Suppressor macrophage treated with lipopolysaccharide for 1 hour (primary cell): Measurements from ENCODE around the gene NUMA1.

Source experiments
- DNase-seq, 3 donors: peaks; one replicate each; pipeline ENCODE4 v3.0.0-alpha.2; 2020 to 2022

Gene NUMA1

GRCh38 chr11:72014761-72015320, 65.5 kb downstream of the NUMA1 start:
- DNase-seq: no peak

- no peak for DNase-seq
These were observed 66.3 kb downstream of the NUMA1 start for GRCh38 chr11:72013765-72014711.

GRCh38 chr11:72012897-72013721, 67.2 kb downstream of the NUMA1 start:
- no peak for DNase-seq

GRCh38 chr11:72012091-72012630, 68.2 kb downstream of the NUMA1 start:
- DNase-seq: no peak

GRCh38 chr11:72010529-72011233, 69.7 kb downstream of the NUMA1 start:
- DNase-seq: no peak

- DNase-seq: no peak
These were observed 71.2 kb downstream of the NUMA1 start for GRCh38 chr11:72009156-72009555.

- DNase-seq: no peak
These were observed 71.6 kb downstream of the NUMA1 start for GRCh38 chr11:72008728-72009127.

GRCh38 chr11:72007587-72007986, 72.8 kb downstream of the NUMA1 start:
- DNase-seq: no peak

- no peak for DNase-seq
These were observed 73.3 kb downstream of the NUMA1 start for GRCh38 chr11:72007089-72007476.

GRCh38 chr11:72006309-72007088, 73.8 kb downstream of the NUMA1 start:
- no peak for DNase-seq

GRCh38 chr11:72005347-72006260, 74.7 kb downstream of the NUMA1 start:
- DNase-seq: no peak

- DNase-seq: no peak
These were observed 75.6 kb downstream of the NUMA1 start for GRCh38 chr11:72004515-72005346.

GRCh38 chr11:72003776-72004171, 76.6 kb downstream of the NUMA1 start:
- no peak for DNase-seq

- DNase-seq: no peak
These were observed 77.2 kb downstream of the NUMA1 start for GRCh38 chr11:72002841-72003775.

GRCh38 chr11:72001834-72002591, 78.3 kb downstream of the NUMA1 start:
- no peak for DNase-seq

GRCh38 chr11:72001285-72001684, 79.1 kb downstream of the NUMA1 start:
- DNase-seq: no peak

GRCh38 chr11:72000202-72000867, 80.0 kb downstream of the NUMA1 start:
- DNase-seq: no peak
